ENCODE measurements around the gene RRP8. TPM values are rescaled to one million over a fixed set of nuclear protein-coding genes. Genes with fewer than 3 reads are reported as not detected.

The RRP8 gene
- total RNA-seq, 4 donors from 2014 or later = 10.9 to 23.5 (median 15.7) TPM

GRCh38 chr11:6559369-6559768 lies 44.0 kb downstream of the RRP8 start:
- Histone ChIP-seq H3K27ac (no peak overlapping the region), H3K4me1 (peaks cover 0 to 5% (median 0%) of the 10 kb centered on the region in 3 donors), H3K9me3 (no peaks in the 10 kb centered on the region), H3K36me3 (peaks cover 0 to 11% (median 0%) of the 10 kb centered on the region in 3 donors), H3K4me3 (no peak overlapping the region), H3K27me3 (no peaks in the 10 kb centered on the region)
- WGBS, 2 donors = 75 to 86% methylated on average over 1 of the region's 1 CpG
- TF ChIP-seq CTCF (IDR thresholded peaks at IDR 0.05) (no peak), POLR2A (IDR thresholded peaks at IDR 0.05) (no peak)
- intact Hi-C loops (cut with DNase I) = no loop called here
- no peak for DNase-seq

- WGBS, 2 donors = 94 to 95% methylated on average over 13 to 14 of the region's 14 CpGs
- no peak for DNase-seq
- TF ChIP-seq POLR2A (IDR thresholded peaks at IDR 0.05) (no peak), CTCF (IDR thresholded peaks at IDR 0.05) (no peak)
- H3K27ac ChIP-seq = no peak overlapping the region
- no peaks in the 10 kb centered on the region for H3K27me3 ChIP-seq
- no peak overlapping the region for H3K4me3 ChIP-seq
- intact Hi-C loops (cut with DNase I) = no loop called here
- H3K36me3 ChIP-seq = peaks cover 0 to 8% (median 0%) of the 10 kb centered on the region in 3 donors
- H3K9me3 ChIP-seq = no peaks in the 10 kb centered on the region
- peaks cover 0 to 5% (median 0%) of the 10 kb centered on the region in 3 donors for H3K4me1 ChIP-seq
Measured at GRCh38 chr11:6557761-6558674, 45.4 kb downstream of the RRP8 start.

GRCh38 chr11:6557063-6557462 lies 46.4 kb downstream of the RRP8 start:
- intact Hi-C loops (cut with DNase I) = no loop called here

GRCh38 chr11:6556139-6556949 lies 47.1 kb downstream of the RRP8 start:
- H3K9me3 ChIP-seq = no peaks in the 10 kb centered on the region
- WGBS, 2 donors = 75 to 82% methylated on average over 7 to 8 of the region's 11 CpGs
- H3K27ac ChIP-seq = no peak overlapping the region
- H3K36me3 ChIP-seq = peaks cover 0 to 6% (median 0%) of the 10 kb centered on the region in 3 donors
- no peak overlapping the region for H3K4me3 ChIP-seq
- no peak for DNase-seq
- intact Hi-C loops (cut with DNase I) = no loop called here
- peaks cover 0 to 4% (median 0%) of the 10 kb centered on the region in 3 donors for H3K4me1 ChIP-seq
- H3K27me3 ChIP-seq = no peaks in the 10 kb centered on the region
- TF ChIP-seq POLR2A (IDR thresholded peaks at IDR 0.05) = no peak
- no peak for TF ChIP-seq CTCF (IDR thresholded peaks at IDR 0.05)

More at GRCh38 chr11:6557063-6557462, 46.4 kb downstream of the RRP8 start:
- DNase-seq = no peak
- Histone ChIP-seq H3K4me3 (no peak overlapping the region), H3K27me3 (no peaks in the 10 kb centered on the region), H3K9me3 (no peaks in the 10 kb centered on the region), H3K36me3 (peaks cover 0 to 6% (median 0%) of the 10 kb centered on the region in 3 donors), H3K27ac (no peak overlapping the region), H3K4me1 (peaks cover 0 to 5% (median 0%) of the 10 kb centered on the region in 3 donors)
- WGBS, 2 donors = 93 to 98% methylated on average over 2 to 8 of the region's 11 CpGs
- no peak for TF ChIP-seq POLR2A (IDR thresholded peaks at IDR 0.05)
- TF ChIP-seq CTCF (IDR thresholded peaks at IDR 0.05) = no peak
